ENCODE measurements around the gene RAB12. TPM values are rescaled to one million over a fixed set of nuclear protein-coding genes. Genes with fewer than 3 reads are reported as not detected.
A peak's percentile ranks its signal among the peaks of the same experiment; 100 is the strongest.

Gene RAB12
- total and polyA plus RNA-seq, 2 of the 13 experiments (the other 11 are each of a cell fraction or from before 2014, with no cell fraction given): 9.5 to 25.3 TPM

GRCh38 chr18:8627540-8627939 is 18.3 kb downstream of the RAB12 start:
- H3K27me3 ChIP-seq (ENCODE audit: control insufficient read depth in 1 of 2, insufficient read depth in 2 of 2, low read length in 2 of 2): no peaks in the 10 kb centered on the region
- BruUV-seq (replicated peaks): no TSS peak
- H3K4me1 ChIP-seq (ENCODE audit: insufficient read depth, low read length): peaks cover 71% of the 10 kb centered on the region
- CTCF ChIA-PET (ENCODE audit: low intra/inter-chr PET ratio, low total read pairs): interaction anchor here (0.9 kb wide), 1 partner anchor 18 kb away, joined by 3 read pairs; the partner anchor contains the start of gene RAB12
- peaks cover 5 to 22% of the 10 kb centered on the region in 2 experiments for H3K36me3 ChIP-seq (replicated peaks in 1 of 2; ENCODE audit: control insufficient read depth in 1 of 2, insufficient read depth in 2 of 2, low read length in 2 of 2)
- no peaks in the 10 kb centered on the region for H3K9me3 ChIP-seq (ENCODE audit: low read length)
- FAIRE-seq: peak; percentile 42
- POLR2A ChIA-PET: no interaction called here
- DNase-seq (ENCODE audit: low spot score): peak; percentile 85
- in situ Hi-C loops (cut with HindIII; ENCODE audit: extremely low pct_ligation_motif_present, low pct_unique_long_range_greater_than_20kb) (no loop called here), intact Hi-C loops (cut with micrococcal nuclease; ENCODE audit: unreplicated experiment) (no loop called here)
- H3K27ac ChIP-seq (ENCODE audit: extremely low read length, insufficient read depth, low read length): peak overlapping the region; percentile 36
- no peak overlapping the region for H3K4me3 ChIP-seq (replicated peaks in 1 of 3; ENCODE audit: insufficient read depth in 1 of 3, low read depth in 2 of 3, low read length in 3 of 3)
- WGBS (ENCODE audit: low lambda C conversion rate): 6% methylated on average over 4 of the region's 4 CpGs
- H3K9ac ChIP-seq (ENCODE audit: insufficient read depth, low read depth, low read length): no peak overlapping the region
- no peak overlapping the region for H2AFZ ChIP-seq (ENCODE audit: low read length)
- ATAC-seq: peak; percentile 85
- H3K79me2 ChIP-seq (ENCODE audit: insufficient read depth, low read length): peaks cover 28% of the 10 kb centered on the region
- H4K20me1 ChIP-seq (ENCODE audit: insufficient read depth, low read length): peaks cover 3% of the 10 kb centered on the region; the same call in 1 of the 2 replicates
- H3K4me2 ChIP-seq (ENCODE audit: low read depth, low read length): 0 out of 2 replicates have a peak overlapping the region, but pooled peaks have one; percentile 15
- TF ChIP-seq PHF21A (CRISPR knock-in tag; IDR thresholded peaks at IDR 0.05) (peak; percentile 30; the same call in 1 of the 2 replicates), NCOR1 (IDR thresholded peaks at IDR 0.05; ENCODE audit: borderline replicate concordance, low read length) (peak; percentile 61; the same call in 1 of the 2 replicates), ZNF572 (CRISPR knock-in tag; IDR thresholded peaks at IDR 0.05) (no peak), SOX5 (CRISPR knock-in tag; IDR thresholded peaks at IDR 0.05; ENCODE audit: borderline replicate concordance) (peak; percentile 83; the same call in 1 of the 2 replicates), CREM (IDR thresholded peaks at IDR 0.05) (peak; percentile 28; the same call in 1 of the 2 replicates), CREM (CRISPR knock-in tag; IDR thresholded peaks at IDR 0.05) (no peak), ZNF672 (CRISPR knock-in tag; IDR thresholded peaks at IDR 0.05) (no peak), HNF4A (CRISPR knock-in tag; IDR thresholded peaks at IDR 0.05) (peak; percentile 32), SOX6 (IDR thresholded peaks at IDR 0.05) (no peak), SOX6 (CRISPR knock-in tag; IDR thresholded peaks at IDR 0.05) (peak; percentile 81), ZNF891 (CRISPR knock-in tag; IDR thresholded peaks at IDR 0.05) (no peak), NR2F6 (IDR thresholded peaks at IDR 0.05) (no peak), NR2F6 (CRISPR knock-in tag; IDR thresholded peaks at IDR 0.05) (0 out of 2 replicates have a peak, but pooled peaks have one; percentile 7), SAP130 (CRISPR knock-in tag; IDR thresholded peaks at IDR 0.05; ENCODE audit: low read depth) (peak; percentile 26; the same call in 1 of the 2 replicates), RXRB (CRISPR knock-in tag; IDR thresholded peaks at IDR 0.05; ENCODE audit: borderline replicate concordance) (0 out of 2 replicates have a peak, but pooled peaks have one; percentile 19), ZBTB38 (CRISPR knock-in tag; IDR thresholded peaks at IDR 0.05) (no peak), SCMH1 (CRISPR knock-in tag; IDR thresholded peaks at IDR 0.05; ENCODE audit: borderline replicate concordance) (no peak), ELF1 (CRISPR knock-in tag; IDR thresholded peaks at IDR 0.05) (no peak), BCL6 (CRISPR knock-in tag; IDR thresholded peaks at IDR 0.05) (peak; percentile 84), HNRNPLL (IDR thresholded peaks at IDR 0.05; ENCODE audit: low read depth, low read length, poor library complexity, severe bottlenecking) (no peak)
- TF ChIP-seq, protein P1, sequence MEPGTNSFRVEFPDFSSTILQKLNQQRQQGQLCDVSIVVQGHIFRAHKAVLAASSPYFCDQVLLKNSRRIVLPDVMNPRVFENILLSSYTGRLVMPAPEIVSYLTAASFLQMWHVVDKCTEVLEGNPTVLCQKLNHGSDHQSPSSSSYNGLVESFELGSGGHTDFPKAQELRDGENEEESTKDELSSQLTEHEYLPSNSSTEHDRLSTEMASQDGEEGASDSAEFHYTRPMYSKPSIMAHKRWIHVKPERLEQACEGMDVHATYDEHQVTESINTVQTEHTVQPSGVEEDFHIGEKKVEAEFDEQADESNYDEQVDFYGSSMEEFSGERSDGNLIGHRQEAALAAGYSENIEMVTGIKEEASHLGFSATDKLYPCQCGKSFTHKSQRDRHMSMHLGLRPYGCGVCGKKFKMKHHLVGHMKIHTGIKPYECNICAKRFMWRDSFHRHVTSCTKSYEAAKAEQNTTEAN (CRISPR knock-in tag; conservative IDR thresholded peaks at IDR 0.05): no peak
- TF ChIP-seq, protein P2, sequence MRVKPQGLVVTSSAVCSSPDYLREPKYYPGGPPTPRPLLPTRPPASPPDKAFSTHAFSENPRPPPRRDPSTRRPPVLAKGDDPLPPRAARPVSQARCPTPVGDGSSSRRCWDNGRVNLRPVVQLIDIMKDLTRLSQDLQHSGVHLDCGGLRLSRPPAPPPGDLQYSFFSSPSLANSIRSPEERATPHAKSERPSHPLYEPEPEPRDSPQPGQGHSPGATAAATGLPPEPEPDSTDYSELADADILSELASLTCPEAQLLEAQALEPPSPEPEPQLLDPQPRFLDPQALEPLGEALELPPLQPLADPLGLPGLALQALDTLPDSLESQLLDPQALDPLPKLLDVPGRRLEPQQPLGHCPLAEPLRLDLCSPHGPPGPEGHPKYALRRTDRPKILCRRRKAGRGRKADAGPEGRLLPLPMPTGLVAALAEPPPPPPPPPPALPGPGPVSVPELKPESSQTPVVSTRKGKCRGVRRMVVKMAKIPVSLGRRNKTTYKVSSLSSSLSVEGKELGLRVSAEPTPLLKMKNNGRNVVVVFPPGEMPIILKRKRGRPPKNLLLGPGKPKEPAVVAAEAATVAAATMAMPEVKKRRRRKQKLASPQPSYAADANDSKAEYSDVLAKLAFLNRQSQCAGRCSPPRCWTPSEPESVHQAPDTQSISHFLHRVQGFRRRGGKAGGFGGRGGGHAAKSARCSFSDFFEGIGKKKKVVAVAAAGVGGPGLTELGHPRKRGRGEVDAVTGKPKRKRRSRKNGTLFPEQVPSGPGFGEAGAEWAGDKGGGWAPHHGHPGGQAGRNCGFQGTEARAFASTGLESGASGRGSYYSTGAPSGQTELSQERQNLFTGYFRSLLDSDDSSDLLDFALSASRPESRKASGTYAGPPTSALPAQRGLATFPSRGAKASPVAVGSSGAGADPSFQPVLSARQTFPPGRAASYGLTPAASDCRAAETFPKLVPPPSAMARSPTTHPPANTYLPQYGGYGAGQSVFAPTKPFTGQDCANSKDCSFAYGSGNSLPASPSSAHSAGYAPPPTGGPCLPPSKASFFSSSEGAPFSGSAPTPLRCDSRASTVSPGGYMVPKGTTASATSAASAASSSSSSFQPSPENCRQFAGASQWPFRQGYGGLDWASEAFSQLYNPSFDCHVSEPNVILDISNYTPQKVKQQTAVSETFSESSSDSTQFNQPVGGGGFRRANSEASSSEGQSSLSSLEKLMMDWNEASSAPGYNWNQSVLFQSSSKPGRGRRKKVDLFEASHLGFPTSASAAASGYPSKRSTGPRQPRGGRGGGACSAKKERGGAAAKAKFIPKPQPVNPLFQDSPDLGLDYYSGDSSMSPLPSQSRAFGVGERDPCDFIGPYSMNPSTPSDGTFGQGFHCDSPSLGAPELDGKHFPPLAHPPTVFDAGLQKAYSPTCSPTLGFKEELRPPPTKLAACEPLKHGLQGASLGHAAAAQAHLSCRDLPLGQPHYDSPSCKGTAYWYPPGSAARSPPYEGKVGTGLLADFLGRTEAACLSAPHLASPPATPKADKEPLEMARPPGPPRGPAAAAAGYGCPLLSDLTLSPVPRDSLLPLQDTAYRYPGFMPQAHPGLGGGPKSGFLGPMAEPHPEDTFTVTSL (CRISPR knock-in tag; IDR thresholded peaks at IDR 0.05; ENCODE audit: borderline replicate concordance): no peak

All from HepG2 (cell line).